A673 (cell line): ENCODE measurements around the gene NCR3LG1.

ENCODE experiments used
- CTCF ChIP-seq: fragments of 300-800, 200-600 bp; sonication (generic); conservative IDR thresholded peaks from 2 replicates; pipeline ENCODE4 v1.5.1; 2017; ENCODE audit warnings: low read depth, mild to moderate bottlenecking, antibody characterized with exemption, low read length, moderate library complexity, mixed read lengths
- EZH2 ChIP-seq: fragments of 200-600 bp; sonication (generic); IDR thresholded peaks from 2 replicates; pipeline ENCODE4 v1.6.1; 2017; ENCODE audit warnings: borderline replicate concordance, low read depth, mild to moderate bottlenecking, mixed read lengths, antibody characterized with exemption, low read length; ENCODE audit not compliant: poor library complexity, severe bottlenecking

GRCh38 chr11:17369094-17369493 is 17.5 kb downstream of the NCR3LG1 start:
- TF ChIP-seq CTCF (no peak), EZH2 (no peak)
